DND-41 (cell line): ENCODE measurements around the gene EHD3.

Source experiments
- CTCF ChIP-seq: IDR thresholded peaks from 2 replicates; pipeline ENCODE4 v1.5.1; 2012; ENCODE audit warnings: borderline replicate concordance, low read length, moderate library complexity, mild to moderate bottlenecking; ENCODE audit not compliant: poor library complexity, severe bottlenecking; ENCODE audit errors: extremely low read depth
- EZH2 ChIP-seq: IDR thresholded peaks from 3 replicates; pipeline ENCODE4 v1.6.1; 2012; ENCODE audit warnings: borderline replicate concordance, low read depth, mild to moderate bottlenecking, moderate library complexity, low read length, inconsistent platforms; ENCODE audit not compliant: severe bottlenecking

- no peak for TF ChIP-seq CTCF
- no peak for TF ChIP-seq EZH2
Measured at GRCh38 chr2:31193806-31194205, 40.1 kb upstream of the EHD3 start.
